Stimulated activated CD4-positive, alpha-beta T cell treated with anti-CD3 and anti-CD28 coated beads, Interleukin-12 subunit alpha, Interleukin-12 subunit beta, amount 100 ng/mL, for 48 hours (primary cell): ENCODE measurements around the gene ROPN1B.
"Not testable (repeated sequence)": the region's sequence is repeated elsewhere in the genome, so short reads cannot be mapped to it uniquely, and the experiment has no call there.

Experiments used
- DNase-seq, 3 donors: peaks; one replicate each; pipeline ENCODE4 v3.0.0-alpha.2; 2020; ENCODE audit warnings: low read depth in 2 of 3, low spot score in 1 of 3

Gene ROPN1B

GRCh38 chr3:125957674-125958510, 11.1 kb upstream of the ROPN1B start:
- no peak for DNase-seq

- no peak for DNase-seq
Observed at GRCh38 chr3:125958511-125959316, 10.3 kb upstream of the ROPN1B start.

GRCh38 chr3:125959317-125960065, 9.5 kb upstream of the ROPN1B start:
- DNase-seq = no peak

- no peak for DNase-seq
Observed at GRCh38 chr3:125960066-125960424, 8.9 kb upstream of the ROPN1B start.

GRCh38 chr3:125960456-125961288, 8.3 kb upstream of the ROPN1B start:
- no peak for DNase-seq

- no peak for DNase-seq
Observed at GRCh38 chr3:125961289-125961589, 7.7 kb upstream of the ROPN1B start.

GRCh38 chr3:125963834-125964233, 5.1 kb upstream of the ROPN1B start:
- DNase-seq = not testable (repeated sequence)

GRCh38 chr3:125965505-125965904, 3.5 kb upstream of the ROPN1B start:
- DNase-seq = no peak

- no peak for DNase-seq
Observed at GRCh38 chr3:125967156-125967555, 1.8 kb upstream of the ROPN1B start.

- DNase-seq = not testable (repeated sequence)
Observed at GRCh38 chr3:125968121-125968520, 857 bp upstream of the ROPN1B start.

GRCh38 chr3:125971997-125972944, 3.3 kb downstream of the ROPN1B start:
- DNase-seq = peak in 2 of 3 donors; percentile 3 to 15

GRCh38 chr3:125975245-125976002, 6.4 kb downstream of the ROPN1B start:
- DNase-seq = not testable (repeated sequence)

GRCh38 chr3:125976003-125976390, 7.0 kb downstream of the ROPN1B start:
- not testable (repeated sequence) for DNase-seq

GRCh38 chr3:125977104-125977503, 8.1 kb downstream of the ROPN1B start:
- DNase-seq = not testable (repeated sequence)

GRCh38 chr3:125984951-125985350, 16.0 kb downstream of the ROPN1B start:
- DNase-seq = not testable (repeated sequence)

GRCh38 chr3:125990253-125990970, 21.4 kb downstream of the ROPN1B start:
- DNase-seq = peak; percentile 32 to 67 (median 53)

GRCh38 chr3:125996751-125997150, 27.8 kb downstream of the ROPN1B start:
- not testable (repeated sequence) for DNase-seq

- no peak for DNase-seq
Observed at GRCh38 chr3:126002189-126002588, 33.2 kb downstream of the ROPN1B start.
